Measurements from ENCODE around the gene TFPI2. TPM values are rescaled to one million over a fixed set of nuclear protein-coding genes. Genes with fewer than 3 reads are reported as not detected.

The TFPI2 gene, protein sequence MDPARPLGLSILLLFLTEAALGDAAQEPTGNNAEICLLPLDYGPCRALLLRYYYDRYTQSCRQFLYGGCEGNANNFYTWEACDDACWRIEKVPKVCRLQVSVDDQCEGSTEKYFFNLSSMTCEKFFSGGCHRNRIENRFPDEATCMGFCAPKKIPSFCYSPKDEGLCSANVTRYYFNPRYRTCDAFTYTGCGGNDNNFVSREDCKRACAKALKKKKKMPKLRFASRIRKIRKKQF
- 380 and 620 TPM in 2 replicates for total RNA-seq

DNA sequence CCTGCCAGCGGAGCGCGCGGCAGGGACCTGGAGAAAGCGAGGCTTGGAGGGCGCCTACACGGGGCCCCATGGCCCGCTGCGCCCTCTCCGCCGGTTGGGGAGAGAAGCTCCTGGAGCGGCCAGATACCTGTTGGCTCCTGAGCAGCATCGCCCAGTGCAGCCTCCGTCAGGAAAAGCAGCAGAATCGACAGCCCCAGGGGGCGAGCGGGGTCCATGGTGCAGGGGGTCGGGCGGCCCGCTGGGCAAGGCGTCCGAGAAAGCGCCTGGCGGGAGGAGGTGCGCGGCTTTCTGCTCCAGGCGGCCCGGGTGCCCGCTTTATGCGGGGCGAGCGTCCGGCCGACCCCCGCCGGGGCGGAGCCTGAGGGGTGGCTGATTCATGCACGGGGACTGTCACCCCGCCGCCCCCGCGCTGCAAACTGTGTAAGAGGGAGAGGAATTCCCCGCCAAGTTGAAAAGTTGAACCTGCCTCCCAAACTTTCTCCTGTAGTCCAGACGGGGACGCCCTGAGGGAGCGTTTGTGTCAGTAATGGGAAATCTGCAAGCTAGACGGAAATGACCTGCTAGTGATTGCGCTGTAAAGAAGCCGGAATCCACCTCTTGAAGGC lies at the start of gene TFPI2:
Gene TFPI2, minus strand, starts transcription at position 290 of the 605 bp plus-strand sequence. Its CDS starts 75 bp downstream, at position 215.

GRCh38 chr7:93921607-93922566 lies 31.3 kb upstream of the TFPI2 start, which contains the start of gene GNG11:
GNG11 (plus strand) TSS chr7:93921735; CDS start chr7:93922138, 403 bp downstream.

DNA sequence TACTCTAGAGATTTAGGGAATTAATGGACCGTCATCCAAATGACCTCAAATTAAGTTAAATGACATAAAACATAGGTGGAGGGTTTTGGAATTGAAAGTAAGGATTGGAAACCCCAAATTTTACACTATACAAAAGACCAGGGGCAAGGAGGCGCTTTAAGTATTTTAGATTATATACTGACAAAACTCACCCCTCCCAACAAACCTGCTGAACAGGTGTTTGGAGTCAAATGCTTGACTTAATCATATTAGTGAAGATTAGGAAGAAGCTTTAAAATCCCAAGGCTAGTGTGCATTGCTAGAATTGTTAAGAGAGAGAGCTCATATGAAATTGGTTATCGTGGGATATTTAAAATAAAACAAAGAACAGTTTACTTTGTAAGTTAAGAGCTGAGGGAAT lies 15.7 kb upstream of the TFPI2 start, which contains the start of gene GNGT1:
Gene GNGT1, plus strand, starts transcription at position 301 of the 400 bp plus-strand sequence. CDS start 180 bp downstream, outside the sequence.

Other genes starting within 250 kb of the TFPI2 start
- gene GNGT1, start 15.8 kb upstream of the TFPI2 start, total RNA-seq: not detected in 2 replicates
- 63.4 and 106 TPM in 2 replicates for gene GNG11, start 31.0 kb upstream of the TFPI2 start, total RNA-seq
- gene BET1, start 113.6 kb upstream of the TFPI2 start, total RNA-seq: 44.7 and 66.6 TPM in 2 replicates